GM19351 (cell line): ENCODE measurements around the gene ABHD2.
"Not testable (repeated sequence)": the region's sequence is repeated elsewhere in the genome, so short reads cannot be mapped to it uniquely, and the experiment has no call there.

ENCODE experiments used
- ATAC-seq: cut with Tn5 transposase; IDR thresholded peaks from one replicate; pipeline ENCODE4 v1.9.1; 2021; ENCODE audit warnings: mild to moderate bottlenecking, moderate library complexity; ENCODE audit not compliant: unreplicated experiment

The ABHD2 gene

GRCh38 chr15:89118481-89118989 is 30.3 kb downstream of the ABHD2 start:
- ATAC-seq = no peak

DNA sequence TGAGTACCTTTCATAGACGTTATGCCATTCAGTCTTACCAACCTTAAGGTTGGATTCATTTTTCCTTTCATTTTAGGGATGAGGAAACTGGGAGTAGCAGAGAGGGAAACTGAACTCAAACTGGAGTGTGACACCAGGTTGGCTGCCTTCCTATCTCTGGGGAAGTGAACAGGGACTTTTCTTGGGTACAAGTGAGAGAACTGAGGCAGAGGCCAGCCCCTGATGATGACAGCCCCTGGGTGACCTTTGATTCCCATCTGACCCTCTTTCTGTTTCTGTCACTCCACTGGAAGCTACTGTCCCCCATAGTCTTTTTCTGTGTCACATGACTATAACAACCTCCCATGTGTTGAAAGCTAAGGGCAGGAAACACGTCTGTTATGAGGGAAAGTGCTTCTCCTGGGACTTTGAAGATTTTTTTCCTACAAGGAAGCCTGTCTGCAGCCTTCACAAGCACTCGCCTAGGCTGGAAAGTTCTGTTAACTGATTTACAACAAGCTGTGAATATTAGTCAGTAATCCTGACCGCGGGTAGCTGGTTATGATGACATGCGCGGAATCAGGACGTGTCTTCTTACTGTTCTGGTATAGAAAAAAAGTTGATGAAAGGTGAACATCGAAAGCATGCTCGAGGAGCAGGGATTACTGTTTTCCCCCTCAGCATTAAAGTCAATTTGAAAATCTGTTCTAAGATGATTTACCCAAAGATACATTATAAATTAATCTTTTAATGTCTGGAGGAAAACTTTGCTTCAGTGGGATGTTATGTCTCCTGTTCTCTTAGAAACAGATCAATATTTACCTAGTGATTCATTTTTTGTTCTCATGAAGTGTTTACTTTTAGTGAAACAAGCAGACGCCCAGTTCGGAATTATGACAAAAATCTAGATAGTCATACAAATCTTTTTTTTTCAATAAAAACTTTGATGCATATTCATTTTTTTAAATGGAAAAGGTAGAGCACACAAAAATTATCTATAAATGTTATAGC is 31.5 kb downstream of the ABHD2 start:
- ATAC-seq = no peak

DNA sequence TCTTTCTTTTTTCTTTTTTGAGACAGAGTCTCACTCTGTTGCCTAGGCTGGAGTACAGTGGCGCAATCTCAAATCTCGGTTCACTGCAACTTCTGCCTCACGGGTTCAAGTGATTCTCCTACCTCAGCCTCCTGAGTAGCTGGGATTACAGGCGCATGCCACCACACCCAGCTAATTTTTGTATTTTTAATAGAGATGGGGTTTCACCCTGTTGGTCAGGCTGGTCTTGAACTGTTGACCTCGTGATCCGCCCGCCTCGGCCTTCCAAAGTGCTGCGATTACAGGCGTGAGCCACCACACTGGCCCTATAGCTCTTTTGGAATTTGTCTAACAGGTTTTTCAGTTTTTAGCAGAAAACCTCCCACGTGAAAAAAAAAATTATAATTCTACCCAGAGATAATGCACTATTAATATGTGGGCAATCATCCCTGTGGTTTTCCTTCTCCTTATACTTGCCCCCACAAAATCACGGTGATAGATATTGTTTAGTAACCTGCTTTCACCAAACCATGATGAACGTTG is 32.3 kb downstream of the ABHD2 start:
- not testable (repeated sequence) for ATAC-seq

DNA sequence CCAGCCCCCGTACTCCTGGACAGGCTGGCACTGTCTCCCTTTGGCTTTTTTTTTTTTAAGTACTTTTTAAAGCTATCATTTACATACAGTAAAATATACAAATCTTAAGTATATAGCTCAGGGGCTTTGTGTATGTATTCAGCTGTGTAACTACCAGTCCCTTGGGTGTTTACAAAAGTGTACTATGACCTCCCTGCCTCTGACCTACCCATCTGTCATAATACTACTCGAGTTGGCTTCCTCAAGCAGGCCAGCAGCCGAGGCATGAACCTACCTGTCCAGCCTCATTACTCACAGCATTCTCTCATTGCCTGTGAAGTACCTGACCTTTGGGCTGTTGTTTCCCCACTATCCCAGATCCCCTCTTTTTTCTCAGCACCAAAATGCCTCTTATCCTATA is 33.2 kb downstream of the ABHD2 start:
- ATAC-seq = no peak

DNA sequence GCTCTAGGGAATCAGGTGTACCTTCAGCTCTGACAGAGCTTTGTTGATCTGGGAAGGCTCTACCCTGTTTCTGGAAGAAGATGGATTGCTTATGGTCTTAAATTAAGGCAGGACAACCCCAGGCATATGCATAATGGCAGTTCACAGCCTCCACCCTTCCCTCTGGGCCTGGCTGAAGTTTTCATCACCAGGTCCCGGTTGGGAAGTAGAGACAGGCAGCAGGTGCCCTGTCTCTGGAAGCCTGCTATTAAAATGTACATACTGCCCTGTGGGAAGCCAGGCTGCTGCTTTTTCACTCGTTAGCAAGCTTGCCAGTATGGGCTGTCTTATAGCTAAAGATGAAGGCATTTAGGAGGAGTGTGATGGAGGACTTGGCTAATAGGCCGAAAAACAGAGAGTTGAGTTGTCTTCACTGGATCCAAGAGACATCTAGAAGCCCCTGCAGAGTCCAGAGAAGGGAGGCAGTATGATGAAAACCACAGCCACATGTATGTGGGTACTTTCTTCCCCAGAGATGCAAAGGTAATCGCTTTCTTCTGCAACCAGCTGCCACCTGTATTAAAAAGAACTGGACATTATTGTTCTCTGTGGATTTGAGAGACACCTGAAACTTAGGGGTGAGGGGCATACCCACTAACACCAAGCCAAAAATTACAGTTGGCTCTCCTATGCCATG is 34.4 kb downstream of the ABHD2 start:
- no peak for ATAC-seq

DNA sequence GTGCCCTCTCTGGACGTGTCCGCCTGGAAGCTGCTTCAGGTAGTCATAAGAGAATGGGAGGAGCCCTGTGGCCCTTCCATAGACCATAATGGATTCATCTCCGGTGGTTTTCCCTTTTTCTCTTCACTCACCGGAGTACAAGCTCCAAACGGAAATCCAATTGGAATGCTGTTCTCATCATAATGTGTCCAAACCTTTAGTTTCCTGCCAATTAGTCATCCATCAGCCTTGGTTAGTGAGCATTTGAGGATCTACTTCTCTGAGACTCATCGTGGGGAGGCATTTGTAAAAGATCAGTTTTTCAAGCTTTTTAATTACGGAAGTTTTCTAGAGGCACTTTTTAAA is 34.9 kb downstream of the ABHD2 start:
- ATAC-seq = no peak

DNA sequence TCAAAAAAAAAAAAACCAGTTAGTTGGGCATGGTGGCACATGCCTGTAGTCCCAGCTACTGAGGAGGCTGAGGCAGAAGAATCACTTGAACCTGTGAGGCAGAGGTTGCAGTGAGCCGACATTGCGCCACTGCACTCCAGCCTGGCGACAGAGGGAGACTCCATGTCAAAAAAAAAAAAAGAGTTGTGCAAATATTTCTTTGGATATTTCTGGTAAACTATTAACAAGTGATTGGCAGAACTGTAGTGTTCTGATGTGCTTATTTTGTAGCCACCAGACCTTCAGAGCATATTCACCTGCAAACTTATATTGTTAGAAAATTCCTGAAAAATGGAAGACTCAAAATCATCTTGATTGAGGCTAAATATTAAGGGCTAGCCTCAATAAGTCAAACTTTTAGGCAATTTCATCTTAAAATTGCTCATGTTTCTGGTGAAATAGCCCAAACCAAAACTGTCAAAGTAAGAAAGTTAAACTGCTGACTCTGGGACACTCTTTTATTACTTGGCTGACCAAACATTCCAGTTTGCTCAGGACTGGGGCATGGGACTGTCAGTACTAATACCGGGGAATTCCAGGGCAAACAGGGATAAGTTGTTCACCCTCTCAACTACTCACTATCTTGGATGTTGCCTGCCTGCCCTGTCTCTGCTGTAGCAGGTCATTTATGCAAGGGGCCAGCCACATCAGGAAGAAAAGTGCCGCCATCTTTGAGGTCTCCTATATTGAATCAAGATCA is 37.0 kb downstream of the ABHD2 start:
- no peak for ATAC-seq

DNA sequence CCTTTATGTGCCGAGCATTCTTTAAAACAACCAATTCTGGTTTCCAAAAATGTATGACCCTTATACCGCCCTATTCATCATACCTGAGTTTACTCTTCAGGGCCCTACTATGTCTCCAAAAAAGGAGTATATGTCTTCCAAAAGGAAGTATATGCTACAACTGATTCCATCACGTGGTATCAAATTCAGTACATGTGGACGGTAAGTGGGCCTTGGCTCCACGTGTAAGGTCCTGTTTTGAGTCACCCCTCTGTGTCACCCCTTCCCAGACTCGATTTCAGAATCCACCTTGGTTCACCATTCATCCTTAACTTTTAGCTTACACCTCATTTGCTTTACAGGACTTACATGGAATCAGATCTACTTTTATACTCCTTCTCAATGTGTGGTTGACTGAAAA is 37.8 kb downstream of the ABHD2 start:
- ATAC-seq = no peak

GRCh38 chr15:89127054-89127702 is 38.9 kb downstream of the ABHD2 start:
- no peak for ATAC-seq

- no peak for ATAC-seq
These were observed 40.3 kb downstream of the ABHD2 start for GRCh38 chr15:89128320-89129122.

DNA sequence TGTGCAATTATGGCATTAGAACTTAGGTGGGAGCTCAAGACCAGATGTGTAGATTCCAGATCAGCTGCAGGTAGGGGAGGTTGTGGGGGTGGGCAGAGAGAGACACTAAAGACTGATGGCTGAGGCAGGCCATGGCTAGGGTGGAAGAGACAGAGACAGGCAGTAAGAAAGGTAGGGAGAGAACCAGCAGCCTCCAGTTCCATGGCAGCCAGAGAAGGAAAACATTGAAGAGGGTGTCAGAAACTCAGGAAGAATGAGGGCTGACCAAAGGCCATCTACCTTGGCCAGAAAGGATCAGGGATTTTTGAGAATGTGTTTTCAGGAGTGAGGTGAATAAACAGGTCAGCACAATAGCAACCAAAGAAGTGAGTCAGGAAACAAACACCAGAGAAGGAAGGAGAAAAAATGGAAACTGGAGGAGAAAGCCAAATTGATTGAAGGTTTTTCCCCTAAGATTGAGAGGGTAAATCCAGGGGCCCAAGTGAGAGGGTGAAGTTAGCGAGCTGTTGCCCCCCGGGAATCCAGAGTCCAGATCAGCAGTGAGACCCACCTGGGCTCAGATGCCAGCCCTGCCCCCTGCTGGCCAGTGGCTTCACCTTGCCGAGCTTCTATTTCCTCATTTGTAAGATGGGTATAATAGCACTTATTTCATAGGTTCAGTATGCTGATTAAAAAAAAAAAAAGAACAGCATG is 41.0 kb downstream of the ABHD2 start:
- no peak for ATAC-seq

DNA sequence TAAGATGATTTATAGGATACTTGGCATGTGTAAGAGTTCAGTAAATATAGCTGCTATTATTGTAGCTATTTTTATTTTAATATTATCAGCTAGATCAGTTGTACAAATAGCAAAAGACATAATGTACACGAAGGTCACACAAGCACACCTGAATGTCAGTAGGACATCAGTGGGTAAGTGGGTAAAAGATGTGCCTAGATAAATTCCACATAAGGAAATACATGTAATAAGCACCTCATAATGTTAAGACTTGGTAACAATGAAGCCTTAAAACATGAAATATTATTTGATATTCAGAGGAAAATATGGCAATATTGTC is 41.5 kb downstream of the ABHD2 start:
- no peak for ATAC-seq

DNA sequence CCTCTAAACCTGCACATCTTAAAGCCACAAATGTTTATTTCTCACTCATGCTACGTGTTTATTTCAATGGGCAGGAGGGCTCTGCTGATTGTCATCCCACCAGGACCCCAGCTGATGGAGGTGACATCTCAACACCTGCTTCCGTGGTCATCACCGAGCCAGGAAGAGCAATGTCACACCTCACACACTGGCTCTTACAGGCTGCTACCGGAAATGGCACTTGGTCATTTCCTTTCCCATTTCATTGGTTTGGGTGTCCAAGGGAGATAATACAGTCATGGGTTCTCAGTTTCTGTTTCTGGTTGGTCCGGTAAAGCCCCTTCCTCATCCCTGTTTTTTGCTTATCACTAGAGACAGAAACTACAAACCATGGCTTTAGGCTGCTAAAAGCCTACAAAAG is 41.9 kb downstream of the ABHD2 start:
- ATAC-seq = peak; percentile 93

DNA sequence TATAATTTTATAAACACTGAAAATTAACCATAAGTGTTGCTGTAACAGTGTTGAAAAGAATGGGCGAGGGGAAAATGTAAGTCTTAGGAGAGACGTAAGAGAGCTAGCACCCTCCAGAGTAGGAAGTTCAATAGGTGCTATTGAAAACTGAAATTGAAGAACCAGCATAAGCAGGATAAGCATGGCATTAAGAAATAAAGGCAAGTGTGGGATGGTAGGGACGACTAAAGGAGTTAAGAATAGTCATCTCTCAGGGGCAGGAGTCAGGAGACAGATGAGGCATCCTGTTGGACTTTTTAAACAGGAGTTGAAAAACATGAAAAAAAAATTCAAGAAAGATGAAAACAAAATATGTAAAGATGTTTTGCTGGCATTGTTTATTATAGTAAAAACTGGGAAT is 43.5 kb downstream of the ABHD2 start:
- no peak for ATAC-seq

DNA sequence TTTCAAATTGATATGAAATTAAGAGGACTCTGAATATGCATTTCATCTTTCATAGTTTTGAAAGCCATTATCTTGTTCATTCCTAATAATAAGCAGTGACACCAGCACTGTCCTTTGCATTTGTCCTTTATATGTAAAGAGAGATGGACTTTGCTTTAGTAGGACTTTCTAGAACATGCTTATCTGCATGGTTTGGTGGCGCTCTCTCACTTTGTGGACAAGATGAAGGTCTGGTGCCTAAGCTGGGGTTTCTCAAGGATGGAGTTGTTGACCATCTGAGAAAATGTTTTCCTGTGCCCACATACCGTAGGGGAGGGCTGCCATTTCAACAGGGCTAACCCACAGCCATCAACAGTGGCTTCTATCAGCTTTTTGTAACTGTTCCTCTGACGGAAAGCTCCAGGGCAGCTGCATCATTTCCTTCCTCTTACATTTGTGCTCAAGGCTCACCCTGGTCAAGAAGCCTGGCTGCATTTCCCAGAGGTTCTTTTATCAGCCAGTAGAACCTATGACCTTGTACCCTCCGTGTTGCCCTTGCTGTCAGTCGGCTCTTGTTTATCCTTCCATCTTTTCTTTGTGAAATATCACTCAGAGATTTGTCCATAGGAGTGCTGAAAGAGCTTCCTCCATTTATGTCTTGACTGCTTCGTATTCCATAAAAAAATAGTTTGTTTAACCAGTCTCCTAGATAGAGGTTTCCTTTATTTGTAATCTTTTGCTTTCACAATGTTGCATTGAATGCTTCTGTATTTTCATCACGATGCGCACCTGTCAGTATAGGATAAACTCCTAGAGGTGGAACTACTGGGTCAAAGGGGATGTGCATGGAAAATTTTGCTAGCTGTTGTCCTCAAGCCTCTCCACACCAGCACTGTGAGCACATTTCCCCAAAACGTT is 44.6 kb downstream of the ABHD2 start:
- no peak for ATAC-seq

DNA sequence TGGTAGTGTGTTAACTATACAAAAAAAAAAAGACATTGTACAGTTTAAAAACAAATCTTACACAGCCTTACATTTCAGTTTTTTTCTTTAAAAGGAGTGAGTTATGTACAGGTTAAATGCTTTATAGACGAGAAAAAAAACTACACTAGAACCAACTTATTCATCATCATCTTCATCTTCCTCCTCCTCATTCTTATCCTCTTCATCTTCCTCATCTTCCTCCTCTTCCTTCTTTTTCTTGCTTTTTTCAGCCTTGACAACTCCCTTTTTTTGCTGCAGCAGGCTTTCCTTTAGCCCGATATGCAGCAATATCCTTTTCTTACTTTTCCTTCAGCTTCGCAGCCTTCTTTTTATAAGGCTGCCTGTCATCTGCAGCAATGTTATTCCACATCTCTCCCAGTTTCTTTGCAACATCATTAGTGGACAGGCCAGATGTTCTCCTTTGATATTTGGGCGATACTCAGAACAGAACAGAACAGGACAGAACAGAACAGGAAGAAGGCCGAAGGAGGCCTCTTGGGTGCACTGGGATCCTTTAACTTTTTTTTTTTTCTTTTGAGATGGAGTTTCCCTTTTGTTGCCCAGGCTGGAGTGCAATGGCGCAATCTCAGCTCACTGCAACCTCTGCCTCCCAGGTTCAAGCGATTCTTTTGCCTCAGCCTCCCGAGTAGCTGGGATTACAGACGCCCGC is 47.3 kb downstream of the ABHD2 start:
- ATAC-seq = not testable (repeated sequence)

- ATAC-seq = no peak
These were observed 48.0 kb downstream of the ABHD2 start for GRCh38 chr15:89136078-89136806.
